ENCODE data around the gene SBK2. TPM values are rescaled to one million over a fixed set of nuclear protein-coding genes. Genes with fewer than 3 reads are reported as not detected.
A peak's percentile ranks its signal among the peaks of the same experiment; 100 is the strongest.

SBK2 gene
- total and polyA plus RNA-seq, 8 donors: not detected

DNA sequence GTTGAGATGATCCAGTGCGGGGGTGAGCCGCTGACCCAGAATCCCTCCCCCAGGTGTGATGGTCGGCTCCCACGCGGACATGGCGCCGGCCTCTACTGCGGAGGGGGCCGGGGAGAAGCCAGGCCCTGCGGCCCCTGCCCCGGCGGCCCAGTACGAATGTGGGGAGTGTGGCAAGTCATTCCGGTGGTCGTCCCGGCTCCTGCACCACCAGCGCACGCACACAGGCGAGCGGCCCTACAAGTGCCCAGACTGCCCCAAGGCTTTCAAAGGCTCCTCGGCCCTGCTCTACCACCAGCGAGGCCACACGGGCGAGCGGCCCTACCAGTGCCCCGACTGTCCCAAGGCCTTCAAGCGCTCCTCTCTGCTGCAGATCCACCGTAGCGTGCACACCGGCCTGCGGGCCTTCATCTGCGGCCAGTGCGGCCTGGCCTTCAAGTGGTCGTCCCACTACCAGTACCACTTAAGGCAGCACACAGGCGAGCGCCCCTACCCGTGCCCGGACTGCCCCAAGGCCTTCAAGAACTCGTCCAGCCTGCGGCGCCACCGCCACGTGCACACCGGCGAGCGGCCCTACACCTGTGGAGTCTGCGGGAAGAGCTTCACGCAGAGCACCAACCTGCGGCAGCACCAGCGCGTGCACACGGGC is 55.7 kb downstream of the SBK2 start:
- Histone ChIP-seq H3K36me3 (peaks cover 12 to 39% (median 32%) of the 10 kb centered on the region in 4 donors), H3K4me3 (no peak overlapping the region), H3K27ac (no peak overlapping the region), H3K27me3 (peaks cover 0 to 18% (median 3%) of the 10 kb centered on the region in 3 donors), H3K4me1 (peaks cover 32 to 51% (median 44%) of the 10 kb centered on the region in 4 donors), H3K9me3 (no peaks in the 10 kb centered on the region)
- intact Hi-C loops (cut with DNase I; ENCODE audit: low total_unique reads): no loop called here
- 93 to 96% (median 95%) methylated on average over 26 to 52 of the region's 52 CpGs for WGBS, 5 donors
- no peak for DNase-seq
- no peak for TF ChIP-seq EP300 (IDR thresholded peaks at IDR 0.05)
- TF ChIP-seq POLR2A (IDR thresholded peaks at IDR 0.05): no peak
- TF ChIP-seq CTCF (IDR thresholded peaks at IDR 0.05): no peak
- TF ChIP-seq POLR2AphosphoS5 (IDR thresholded peaks at IDR 0.05): no peak

- H3K27ac ChIP-seq: no peak overlapping the region
- peaks cover 12 to 39% (median 32%) of the 10 kb centered on the region in 4 donors for H3K36me3 ChIP-seq
- peaks cover 0 to 7% (median 0%) of the 10 kb centered on the region in 3 donors for H3K27me3 ChIP-seq
- no peaks in the 10 kb centered on the region for H3K9me3 ChIP-seq
- peak in 1 of 2 donors; percentile 12 for DNase-seq
- no peak for TF ChIP-seq CTCF (IDR thresholded peaks at IDR 0.05)
- no peak for TF ChIP-seq POLR2A (IDR thresholded peaks at IDR 0.05)
- TF ChIP-seq EP300 (IDR thresholded peaks at IDR 0.05): no peak
- no peak for TF ChIP-seq POLR2AphosphoS5 (IDR thresholded peaks at IDR 0.05)
- H3K4me1 ChIP-seq: peaks cover 21 to 44% (median 34%) of the 10 kb centered on the region in 4 donors
- intact Hi-C loops (cut with DNase I; ENCODE audit: low total_unique reads): no loop called here
- WGBS, 5 donors: 62 to 74% (median 69%) methylated on average over 14 to 15 of the region's 15 CpGs
- H3K4me3 ChIP-seq: no peak overlapping the region
These were observed 57.3 kb downstream of the SBK2 start for GRCh38 chr19:55479451-55480230.

DNA sequence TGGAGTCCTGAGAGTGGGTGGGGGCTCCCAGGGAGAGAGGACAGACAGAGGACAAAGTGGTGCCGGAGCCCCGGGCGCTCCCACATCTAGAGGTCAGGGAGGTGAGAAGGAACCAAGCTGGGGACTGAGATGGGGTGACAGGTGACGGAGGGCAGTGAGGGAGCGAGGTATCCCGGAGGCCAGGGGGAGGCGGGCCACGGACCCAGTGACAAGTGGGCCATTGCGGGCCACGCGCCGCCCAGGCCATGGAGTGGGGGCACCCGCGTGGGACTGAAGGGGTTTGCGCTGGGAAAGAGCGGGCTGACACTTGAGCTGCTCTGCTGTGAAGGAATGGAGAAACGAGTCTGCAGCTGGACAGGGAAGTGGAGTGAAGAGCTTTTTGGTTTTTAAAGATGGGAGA is 57.9 kb downstream of the SBK2 start:
- no peak overlapping the region for H3K4me3 ChIP-seq
- WGBS, 5 donors: 85 to 89% (median 87%) methylated on average over 17 of the region's 17 CpGs

More for the DNA sequence above, 57.9 kb downstream of the SBK2 start:
- intact Hi-C loops (cut with DNase I; ENCODE audit: low total_unique reads): no loop called here
- Histone ChIP-seq H3K9me3 (no peaks in the 10 kb centered on the region), H3K36me3 (peaks cover 12 to 38% (median 31%) of the 10 kb centered on the region in 4 donors), H3K27ac (no peak overlapping the region), H3K27me3 (peaks cover 0 to 1% (median 0%) of the 10 kb centered on the region in 3 donors), H3K4me1 (peaks cover 15 to 38% (median 29%) of the 10 kb centered on the region in 4 donors)
- no peak for TF ChIP-seq EP300 (IDR thresholded peaks at IDR 0.05)
- TF ChIP-seq POLR2AphosphoS5 (IDR thresholded peaks at IDR 0.05): no peak
- TF ChIP-seq POLR2A (IDR thresholded peaks at IDR 0.05): no peak
- TF ChIP-seq CTCF (IDR thresholded peaks at IDR 0.05): no peak
- DNase-seq: no peak

Other genes starting within 250 kb of the SBK2 start
- 10 to 100 TPM in 1 of 5 donors, 1 to 10 TPM in 2, not detected in 2; 1.3 to 15.8 (median 3.3) TPM for gene TMEM150B, start 211.8 kb downstream of the SBK2 start, total RNA-seq
- under 1 TPM; 0.18 to 0.92 (median 0.87) TPM for gene TMEM150B, start 211.8 kb downstream of the SBK2 start, polyA plus RNA-seq
- 100 to 1,000 TPM in 2 of 5 donors, 10 to 100 TPM in 2, 1 to 10 TPM in 1; 4.1 to 122 (median 27.7) TPM for gene KMT5C, start 197.3 kb downstream of the SBK2 start, total RNA-seq
- 1 to 10 TPM; 2.7 to 7.4 (median 5.5) TPM for gene KMT5C, start 197.3 kb downstream of the SBK2 start, polyA plus RNA-seq
- 10 to 100 TPM in 1 of 5 donors, not detected in 4; 18.2 TPM for gene COX6B2, start 182.4 kb downstream of the SBK2 start, total RNA-seq
- gene COX6B2, start 182.4 kb downstream of the SBK2 start, polyA plus RNA-seq: under 1 TPM in 2 of 3 donors, not detected in 1; 0.19 to 0.93 TPM
- not detected for gene GARIN5B, start 173.9 kb downstream of the SBK2 start, total RNA-seq
- not detected for gene GARIN5B, start 173.9 kb downstream of the SBK2 start, polyA plus RNA-seq
- gene IL11, start 166.7 kb downstream of the SBK2 start, total RNA-seq: 1 to 10 TPM in 2 of 5 donors, not detected in 3; 1.3 TPM
- gene IL11, start 166.7 kb downstream of the SBK2 start, polyA plus RNA-seq: 10 to 100 TPM in 1 of 3 donors, 1 to 10 TPM in 2; 1.0 to 17.4 (median 1.4) TPM
- not detected for gene TMEM190, start 160.3 kb downstream of the SBK2 start, total RNA-seq
- 1 to 10 TPM in 1 of 3 donors, under 1 TPM in 1, not detected in 1; 0.68 to 1.3 TPM for gene TMEM190, start 160.3 kb downstream of the SBK2 start, polyA plus RNA-seq
- 100 to 1,000 TPM in 1 of 5 donors, 10 to 100 TPM in 1, 1 to 10 TPM in 1, not detected in 2; 5.4 to 504 (median 36.1) TPM for gene TMEM238, start 152.8 kb downstream of the SBK2 start, total RNA-seq
- gene TMEM238, start 152.8 kb downstream of the SBK2 start, polyA plus RNA-seq: under 1 TPM in 2 of 3 donors, not detected in 1; 0.75 to 0.83 TPM
- gene RPL28, start 151.2 kb downstream of the SBK2 start, total RNA-seq: 100 to 1,000 TPM in 4 of 5 donors, 10 to 100 TPM in 1; 47.5 to 854 (median 193) TPM
- gene RPL28, start 151.2 kb downstream of the SBK2 start, polyA plus RNA-seq: 1,000 to 10,000 TPM; 2,029 to 2,388 (median 2,037) TPM
- 10 to 100 TPM in 3 of 5 donors, 1 to 10 TPM in 2; 8.0 to 43.3 (median 20.2) TPM for gene UBE2S, start 129.3 kb downstream of the SBK2 start, total RNA-seq
- 10 to 100 TPM; 11.6 to 13.1 (median 13.1) TPM for gene UBE2S, start 129.3 kb downstream of the SBK2 start, polyA plus RNA-seq
- not detected for gene SHISA7, start 93.8 kb downstream of the SBK2 start, total RNA-seq
- gene SHISA7, start 93.8 kb downstream of the SBK2 start, polyA plus RNA-seq: not detected
- gene ISOC2, start 75.5 kb downstream of the SBK2 start, total RNA-seq: 100 to 1,000 TPM in 1 of 5 donors, 10 to 100 TPM in 4; 19.8 to 348 (median 63.6) TPM
- gene ISOC2, start 75.5 kb downstream of the SBK2 start, polyA plus RNA-seq: 10 to 100 TPM; 76.7 to 80.5 (median 79.6) TPM
- gene C19orf85, start 72.4 kb downstream of the SBK2 start, total RNA-seq: not detected
- under 1 TPM in 1 of 3 donors, not detected in 2; 0.23 TPM for gene C19orf85, start 72.4 kb downstream of the SBK2 start, polyA plus RNA-seq
- gene ZNF628, start 60.5 kb downstream of the SBK2 start, total RNA-seq: 10 to 100 TPM in 1 of 5 donors, 1 to 10 TPM in 3, under 1 TPM in 1; 0.58 to 16.1 (median 5.7) TPM
- gene ZNF628, start 60.5 kb downstream of the SBK2 start, polyA plus RNA-seq: 1 to 10 TPM; 2.0 to 7.2 (median 4.3) TPM
- 1 to 10 TPM in 2 of 5 donors, not detected in 3; 4.3 to 6.4 TPM for gene NAT14, start 51.9 kb downstream of the SBK2 start, total RNA-seq
- gene NAT14, start 51.9 kb downstream of the SBK2 start, polyA plus RNA-seq: 10 to 100 TPM in 2 of 3 donors, 1 to 10 TPM in 1; 8.7 to 22.1 (median 14.4) TPM
- gene SSC5D, start 48.7 kb downstream of the SBK2 start, total RNA-seq: 10 to 100 TPM in 2 of 5 donors, 1 to 10 TPM in 2, not detected in 1; 2.2 to 15.1 (median 9.8) TPM
- gene SSC5D, start 48.7 kb downstream of the SBK2 start, polyA plus RNA-seq: under 1 TPM; 0.46 to 0.87 (median 0.80) TPM
- gene SBK3, start 8.4 kb upstream of the SBK2 start, total RNA-seq: 1 to 10 TPM in 2 of 5 donors, under 1 TPM in 1, not detected in 2; 0.37 to 6.2 (median 2.0) TPM
- under 1 TPM in 2 of 3 donors, not detected in 1; 0.20 to 0.56 TPM for gene SBK3, start 8.4 kb upstream of the SBK2 start, polyA plus RNA-seq
- 10 to 100 TPM in 1 of 5 donors, 1 to 10 TPM in 4; 3.1 to 12.1 (median 5.1) TPM for gene ZNF579, start 43.7 kb upstream of the SBK2 start, total RNA-seq
- gene ZNF579, start 43.7 kb upstream of the SBK2 start, polyA plus RNA-seq: 10 to 100 TPM; 10.8 to 13.0 (median 11.0) TPM
- gene FIZ1, start 62.4 kb upstream of the SBK2 start, total RNA-seq: 10 to 100 TPM in 1 of 5 donors, 1 to 10 TPM in 3, not detected in 1; 4.0 to 16.8 (median 6.7) TPM
- 10 to 100 TPM in 1 of 3 donors, 1 to 10 TPM in 2; 8.7 to 10.8 (median 9.4) TPM for gene FIZ1, start 62.4 kb upstream of the SBK2 start, polyA plus RNA-seq
- gene ZNF524, start 63.2 kb upstream of the SBK2 start, total RNA-seq: 10 to 100 TPM in 3 of 5 donors, 1 to 10 TPM in 2; 2.9 to 54.3 (median 17.4) TPM
- gene ZNF524, start 63.2 kb upstream of the SBK2 start, polyA plus RNA-seq: 10 to 100 TPM; 61.3 to 70.7 (median 68.9) TPM
- 10 to 100 TPM in 3 of 5 donors, 1 to 10 TPM in 2; 1.3 to 60.5 (median 11.6) TPM for gene ZNF865, start 68.5 kb upstream of the SBK2 start, total RNA-seq
- 1 to 10 TPM; 5.3 to 6.3 (median 6.1) TPM for gene ZNF865, start 68.5 kb upstream of the SBK2 start, polyA plus RNA-seq
- 10 to 100 TPM in 1 of 5 donors, 1 to 10 TPM in 3, not detected in 1; 1.8 to 15.1 (median 4.6) TPM for gene ZNF784, start 87.4 kb upstream of the SBK2 start, total RNA-seq
- gene ZNF784, start 87.4 kb upstream of the SBK2 start, polyA plus RNA-seq: 1 to 10 TPM; 4.2 to 6.0 (median 5.9) TPM
- 10 to 100 TPM in 4 of 5 donors, not detected in 1; 10.6 to 55.0 (median 16.6) TPM for gene ZNF580, start 103.9 kb upstream of the SBK2 start, total RNA-seq
- gene ZNF580, start 103.9 kb upstream of the SBK2 start, polyA plus RNA-seq: 10 to 100 TPM; 18.6 to 26.9 (median 21.5) TPM
- 10 to 100 TPM in 1 of 5 donors, 1 to 10 TPM in 4; 2.2 to 14.5 (median 5.3) TPM for gene ZNF581, start 106.5 kb upstream of the SBK2 start, total RNA-seq
- gene ZNF581, start 106.5 kb upstream of the SBK2 start, polyA plus RNA-seq: 10 to 100 TPM; 14.9 to 27.8 (median 21.2) TPM
- 10 to 100 TPM in 3 of 5 donors, 1 to 10 TPM in 2; 3.5 to 25.5 (median 13.4) TPM for gene CCDC106, start 111.1 kb upstream of the SBK2 start, total RNA-seq
- gene CCDC106, start 111.1 kb upstream of the SBK2 start, polyA plus RNA-seq: 10 to 100 TPM; 12.0 to 19.4 (median 14.1) TPM
- gene U2AF2, start 117.9 kb upstream of the SBK2 start, total RNA-seq: 100 to 1,000 TPM in 4 of 5 donors, 10 to 100 TPM in 1; 70.5 to 463 (median 183) TPM
- gene U2AF2, start 117.9 kb upstream of the SBK2 start, polyA plus RNA-seq: 10 to 100 TPM; 53.2 to 91.4 (median 62.2) TPM
- 100 to 1,000 TPM in 3 of 5 donors, 10 to 100 TPM in 2; 17.8 to 363 (median 184) TPM for gene EPN1, start 138.1 kb upstream of the SBK2 start, total RNA-seq
- gene EPN1, start 138.1 kb upstream of the SBK2 start, polyA plus RNA-seq: 100 to 1,000 TPM in 2 of 3 donors, 10 to 100 TPM in 1; 74.6 to 213 (median 183) TPM
- not detected for gene NLRP9, start 201.3 kb upstream of the SBK2 start, total RNA-seq
- not detected for gene NLRP9, start 201.3 kb upstream of the SBK2 start, polyA plus RNA-seq
- gene RFPL4A, start 222.0 kb upstream of the SBK2 start, total RNA-seq: 1 to 10 TPM in 1 of 5 donors, not detected in 4; 1.7 TPM
- gene RFPL4A, start 222.0 kb upstream of the SBK2 start, polyA plus RNA-seq: not detected
- gene RFPL4AL1, start 232.0 kb upstream of the SBK2 start, total RNA-seq: not detected
- gene RFPL4AL1, start 232.0 kb upstream of the SBK2 start, polyA plus RNA-seq: not detected